ENCODE data around the gene ARAP2.
A peak's percentile ranks its signal among the peaks of the same experiment; 100 is the strongest.

The ARAP2 gene

DNA sequence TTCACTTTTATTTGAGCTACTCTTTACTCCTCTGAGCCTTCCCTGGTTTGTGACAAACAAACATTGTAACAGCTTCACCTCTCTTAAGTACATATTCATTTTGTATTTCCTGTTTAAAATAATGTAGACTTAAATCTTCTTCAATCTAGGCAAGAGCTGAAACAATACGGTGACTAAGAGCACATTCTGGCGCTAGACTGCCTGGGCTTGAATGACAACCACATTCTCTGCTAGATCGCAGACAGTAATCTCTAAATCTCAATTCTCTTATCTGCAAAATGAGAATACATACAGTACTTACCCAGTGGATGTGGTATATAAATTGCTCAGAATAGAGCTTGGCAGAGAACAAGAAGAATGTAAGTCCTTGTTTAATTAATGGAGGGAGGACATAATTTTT lies 144.8 kb downstream of the ARAP2 start:
- Histone ChIP-seq H3K27me3 (ENCODE audit: insufficient read depth, low read length, poor library complexity) (no peaks in the 10 kb centered on the region), H3K4me3 (ENCODE audit: low read depth in 1 of 2, low read length in 2 of 2) (no peak overlapping the region), H3K9ac (ENCODE audit: low read depth, low read length) (no peak overlapping the region), H3K27ac (ENCODE audit: low read length) (no peak overlapping the region), H4K20me1 (ENCODE audit: insufficient read depth, low read length) (no peaks in the 10 kb centered on the region), H3K4me2 (ENCODE audit: insufficient read depth, low read length) (no peak overlapping the region), H3K36me3 (ENCODE audit: insufficient read depth, low read length) (peaks cover 21% of the 10 kb centered on the region; the same call in 1 of the 2 replicates), H2AFZ (ENCODE audit: low read depth, low read length) (no peak overlapping the region), H3K4me1 (ENCODE audit: insufficient read depth, low read length) (no peaks in the 10 kb centered on the region), H3K79me2 (ENCODE audit: insufficient read depth, low read length) (no peaks in the 10 kb centered on the region), H3K9me3 (ENCODE audit: insufficient read depth, low read length, severe bottlenecking) (peaks cover 9% of the 10 kb centered on the region)
- TF ChIP-seq CTCF (IDR thresholded peaks at IDR 0.05; ENCODE audit: borderline replicate concordance, extremely low read depth, low read length, poor library complexity, severe bottlenecking), result no peak
- TF ChIP-seq EZH2 (IDR thresholded peaks at IDR 0.05; ENCODE audit: borderline replicate concordance, low read depth, low read length, severe bottlenecking), result no peak
- DNase-seq, result no peak
- ATAC-seq (ENCODE audit: insufficient read depth, low read depth), result peak; percentile 37; the same call in 1 of the 3 replicates

- Histone ChIP-seq H3K27me3 (ENCODE audit: insufficient read depth, low read length, poor library complexity) (no peaks in the 10 kb centered on the region), H3K36me3 (ENCODE audit: insufficient read depth, low read length) (peaks cover 26% of the 10 kb centered on the region), H3K27ac (ENCODE audit: low read length) (no peak overlapping the region), H3K9me3 (ENCODE audit: insufficient read depth, low read length, severe bottlenecking) (no peaks in the 10 kb centered on the region), H3K4me3 (ENCODE audit: low read depth in 1 of 2, low read length in 2 of 2) (no peak overlapping the region), H3K79me2 (ENCODE audit: insufficient read depth, low read length) (no peaks in the 10 kb centered on the region), H3K9ac (ENCODE audit: low read depth, low read length) (no peak overlapping the region), H3K4me2 (ENCODE audit: insufficient read depth, low read length) (no peak overlapping the region), H3K4me1 (ENCODE audit: insufficient read depth, low read length) (no peaks in the 10 kb centered on the region), H2AFZ (ENCODE audit: low read depth, low read length) (no peak overlapping the region), H4K20me1 (ENCODE audit: insufficient read depth, low read length) (no peaks in the 10 kb centered on the region)
- no peak for DNase-seq
- ATAC-seq (ENCODE audit: insufficient read depth, low read depth), result no peak
- TF ChIP-seq CTCF (IDR thresholded peaks at IDR 0.05; ENCODE audit: borderline replicate concordance, extremely low read depth, low read length, poor library complexity, severe bottlenecking) (no peak), EZH2 (IDR thresholded peaks at IDR 0.05; ENCODE audit: borderline replicate concordance, low read depth, low read length, severe bottlenecking) (no peak)
Measured at GRCh38 chr4:36094995-36095394, 149.3 kb downstream of the ARAP2 start.

DNA sequence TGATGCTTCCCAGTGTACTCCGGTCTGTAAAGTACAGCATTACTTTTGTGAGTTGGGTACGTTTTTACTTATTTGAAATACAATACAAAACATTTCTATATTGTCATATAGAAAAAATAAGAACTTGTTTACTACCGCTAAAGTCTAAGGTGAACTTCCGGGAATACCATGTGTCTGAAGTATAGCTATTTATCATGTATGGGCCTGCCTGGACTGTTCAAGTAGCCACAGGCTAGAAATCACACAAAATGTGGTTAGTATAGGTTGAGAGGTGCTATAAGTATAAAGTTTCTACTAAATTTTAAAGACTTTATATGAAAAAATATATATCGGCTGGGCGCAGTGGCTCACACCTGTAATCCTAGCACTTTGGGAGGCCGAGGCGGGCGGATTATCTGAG lies 152.3 kb downstream of the ARAP2 start:
- DNase-seq, result no peak
- Histone ChIP-seq H3K27ac (ENCODE audit: low read length) (no peak overlapping the region), H4K20me1 (ENCODE audit: insufficient read depth, low read length) (no peaks in the 10 kb centered on the region), H2AFZ (ENCODE audit: low read depth, low read length) (no peak overlapping the region), H3K9me3 (ENCODE audit: insufficient read depth, low read length, severe bottlenecking) (no peaks in the 10 kb centered on the region), H3K79me2 (ENCODE audit: insufficient read depth, low read length) (no peaks in the 10 kb centered on the region), H3K9ac (ENCODE audit: low read depth, low read length) (no peak overlapping the region), H3K36me3 (ENCODE audit: insufficient read depth, low read length) (peaks cover 28% of the 10 kb centered on the region), H3K4me3 (ENCODE audit: low read depth in 1 of 2, low read length in 2 of 2) (no peak overlapping the region), H3K27me3 (ENCODE audit: insufficient read depth, low read length, poor library complexity) (no peaks in the 10 kb centered on the region), H3K4me2 (ENCODE audit: insufficient read depth, low read length) (no peak overlapping the region), H3K4me1 (ENCODE audit: insufficient read depth, low read length) (no peaks in the 10 kb centered on the region)
- no peak for ATAC-seq (ENCODE audit: insufficient read depth, low read depth)
- TF ChIP-seq EZH2 (IDR thresholded peaks at IDR 0.05; ENCODE audit: borderline replicate concordance, low read depth, low read length, severe bottlenecking) (no peak), CTCF (IDR thresholded peaks at IDR 0.05; ENCODE audit: borderline replicate concordance, extremely low read depth, low read length, poor library complexity, severe bottlenecking) (no peak)

DNA sequence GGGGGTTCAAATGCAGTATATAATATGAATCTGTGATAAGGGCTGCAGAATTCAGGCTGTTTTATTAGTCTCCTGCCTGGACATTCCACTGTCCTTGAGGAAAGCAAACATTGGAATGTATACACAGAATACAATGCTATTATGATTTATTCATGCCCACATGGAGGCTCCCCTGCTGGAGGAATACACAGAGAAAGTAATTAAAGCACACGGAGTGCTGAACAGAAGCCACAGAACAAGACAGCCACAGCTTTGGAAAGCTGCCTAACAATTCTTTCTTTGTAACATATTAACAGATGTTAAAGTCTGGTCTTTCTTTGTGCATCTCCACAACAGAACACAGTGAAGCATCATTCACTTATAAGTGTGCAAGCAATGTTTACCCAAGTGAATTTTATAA lies 155.8 kb downstream of the ARAP2 start:
- H3K9me3 ChIP-seq (ENCODE audit: insufficient read depth, low read length, severe bottlenecking), result no peaks in the 10 kb centered on the region
- ATAC-seq (ENCODE audit: insufficient read depth, low read depth) (no peak), DNase-seq (no peak)
- H4K20me1 ChIP-seq (ENCODE audit: insufficient read depth, low read length), result no peaks in the 10 kb centered on the region
- H2AFZ ChIP-seq (ENCODE audit: low read depth, low read length), result no peak overlapping the region
- peaks cover 29% of the 10 kb centered on the region for H3K36me3 ChIP-seq (ENCODE audit: insufficient read depth, low read length)
- no peak overlapping the region for H3K4me2 ChIP-seq (ENCODE audit: insufficient read depth, low read length)
- no peaks in the 10 kb centered on the region for H3K79me2 ChIP-seq (ENCODE audit: insufficient read depth, low read length)
- no peak overlapping the region for H3K27ac ChIP-seq (ENCODE audit: low read length)
- TF ChIP-seq EZH2 (IDR thresholded peaks at IDR 0.05; ENCODE audit: borderline replicate concordance, low read depth, low read length, severe bottlenecking), result no peak
- no peak for TF ChIP-seq CTCF (IDR thresholded peaks at IDR 0.05; ENCODE audit: borderline replicate concordance, extremely low read depth, low read length, poor library complexity, severe bottlenecking)
- H3K27me3 ChIP-seq (ENCODE audit: insufficient read depth, low read length, poor library complexity), result no peaks in the 10 kb centered on the region
- no peak overlapping the region for H3K9ac ChIP-seq (ENCODE audit: low read depth, low read length)
- H3K4me1 ChIP-seq (ENCODE audit: insufficient read depth, low read length), result no peaks in the 10 kb centered on the region
- H3K4me3 ChIP-seq (ENCODE audit: low read depth in 1 of 2, low read length in 2 of 2), result no peak overlapping the region

Measured in DND-41 (cell line).